Measurements from ENCODE around the gene FBXW11. TPM values are rescaled to one million over a fixed set of nuclear protein-coding genes. Genes with fewer than 3 reads are reported as not detected.

The FBXW11 gene
- total RNA-seq, 1 donor from 2014 or later: 90.4 TPM

DNA sequence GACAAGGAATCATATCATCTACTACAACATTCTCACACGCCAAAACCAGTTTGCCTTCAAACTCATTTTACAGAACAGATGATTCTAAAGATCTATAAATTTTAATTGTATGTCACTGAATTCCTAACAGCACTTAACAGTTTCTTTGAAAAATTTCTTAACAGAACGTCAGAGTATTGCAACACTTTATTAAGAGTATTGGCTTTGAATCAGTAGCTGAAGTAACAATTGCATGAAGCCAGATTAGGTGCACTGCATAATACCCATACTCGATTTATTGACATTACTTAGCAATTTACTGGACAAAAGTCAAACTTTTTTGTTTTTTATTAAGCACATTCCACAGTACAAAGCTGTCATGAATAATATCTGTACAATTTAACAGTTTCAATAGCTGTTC is 145.1 kb downstream of the FBXW11 start:
- no peak for DNase-seq

DNA sequence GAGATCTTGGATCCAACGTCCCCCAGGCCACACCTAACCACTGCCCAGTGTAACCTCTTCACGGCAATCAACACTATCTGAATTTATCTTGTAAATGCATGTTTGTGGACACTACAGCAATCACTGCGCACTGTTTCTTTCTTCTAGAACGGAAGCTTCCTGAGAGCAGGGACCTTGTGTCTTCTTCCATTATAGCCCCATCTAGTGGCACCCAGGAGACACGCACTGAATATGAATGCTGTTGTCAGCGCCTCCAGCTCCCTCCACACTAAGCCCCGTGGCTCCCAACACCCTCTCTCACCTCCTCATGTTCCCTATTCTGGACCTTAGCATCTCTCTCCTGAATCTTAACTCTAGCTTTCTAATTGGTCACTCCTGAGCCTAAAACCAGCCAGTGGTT is 148.1 kb downstream of the FBXW11 start:
- DNase-seq: peak; percentile 48

DNA sequence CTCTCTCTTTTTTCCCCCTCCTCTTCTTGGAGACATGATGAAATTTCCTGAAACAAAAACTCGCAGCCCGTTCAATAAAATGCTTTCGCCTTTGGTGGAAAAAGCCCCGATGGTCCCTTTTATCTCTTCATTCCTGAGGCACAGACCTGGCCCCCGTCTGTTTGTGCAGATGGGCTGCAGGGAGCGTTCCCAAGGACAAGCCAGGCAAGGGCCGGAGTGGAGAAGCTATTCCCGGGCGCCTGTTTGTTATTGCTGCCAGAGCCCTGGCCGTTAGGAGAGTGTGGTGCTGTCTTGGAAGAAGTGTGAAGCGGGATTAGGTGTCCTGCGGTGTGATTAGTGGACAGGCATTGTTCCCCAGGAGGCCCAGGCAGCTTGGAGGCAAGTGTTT is 149.0 kb downstream of the FBXW11 start:
- no peak for DNase-seq

DNA sequence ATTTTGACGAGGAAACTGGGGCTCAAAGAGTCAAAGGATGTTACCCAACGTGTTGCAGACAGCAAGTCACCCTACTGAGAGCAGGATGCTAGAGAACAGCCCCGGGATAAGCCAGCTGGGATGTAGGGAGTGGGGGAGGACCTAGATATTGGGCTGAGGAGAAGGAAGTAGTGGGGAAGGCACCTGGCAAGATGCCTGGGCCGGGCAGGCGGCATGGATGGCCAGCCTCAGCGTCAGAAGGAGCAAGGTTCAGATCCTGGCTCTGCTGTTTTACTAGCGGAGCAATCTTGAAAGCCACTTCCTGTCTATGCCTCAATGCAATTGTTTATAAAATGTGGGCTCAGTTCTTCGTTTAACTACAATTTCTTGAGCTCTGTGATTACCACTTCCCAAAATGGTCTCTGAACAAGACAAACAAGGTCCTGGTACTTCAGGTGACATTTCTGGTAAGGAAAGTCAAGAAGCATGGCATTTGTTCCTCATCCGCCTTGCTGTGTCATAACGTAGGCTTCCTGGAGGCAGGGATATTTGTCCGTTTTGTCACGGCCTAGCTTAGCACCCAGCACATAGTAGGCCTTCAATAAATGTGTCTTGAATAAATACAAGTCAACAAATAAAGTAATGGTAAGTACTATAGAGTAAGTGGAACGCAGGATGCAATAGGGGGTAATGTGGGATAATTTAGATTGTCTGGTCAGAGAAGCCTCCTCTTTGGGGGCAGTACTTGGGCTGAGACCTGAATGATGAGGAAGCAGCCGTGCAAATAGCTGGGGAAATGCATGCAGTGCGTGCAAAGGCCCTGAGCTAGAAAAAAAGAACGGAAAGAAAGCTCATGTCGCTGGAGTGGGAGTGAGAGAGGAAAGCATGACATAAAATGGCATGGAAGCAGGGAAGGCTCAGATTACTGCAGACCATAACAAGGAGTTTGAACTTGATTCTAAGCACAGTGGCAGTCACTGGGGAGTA is 150.4 kb downstream of the FBXW11 start:
- peak; percentile 23 for DNase-seq

DNA sequence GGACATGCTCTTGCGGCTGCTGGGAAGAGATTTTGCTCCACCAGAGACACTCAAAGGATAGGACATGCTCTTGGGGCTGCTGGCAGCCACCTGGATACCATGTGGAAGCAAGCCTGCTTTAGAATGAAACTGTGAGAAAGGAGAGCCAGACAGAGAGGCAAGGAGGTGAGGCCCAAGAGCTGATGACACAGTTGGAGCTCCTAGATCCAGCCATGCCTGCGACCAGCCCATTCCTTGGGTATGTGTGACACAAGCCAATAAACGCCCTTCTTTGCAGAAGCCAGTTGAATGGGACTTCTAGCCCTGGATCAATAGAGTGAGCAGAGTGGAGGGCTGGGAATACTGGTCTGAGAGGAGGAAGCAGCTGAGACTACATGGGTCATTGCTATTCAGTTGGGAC is 151.2 kb downstream of the FBXW11 start:
- DNase-seq: no peak

DNA sequence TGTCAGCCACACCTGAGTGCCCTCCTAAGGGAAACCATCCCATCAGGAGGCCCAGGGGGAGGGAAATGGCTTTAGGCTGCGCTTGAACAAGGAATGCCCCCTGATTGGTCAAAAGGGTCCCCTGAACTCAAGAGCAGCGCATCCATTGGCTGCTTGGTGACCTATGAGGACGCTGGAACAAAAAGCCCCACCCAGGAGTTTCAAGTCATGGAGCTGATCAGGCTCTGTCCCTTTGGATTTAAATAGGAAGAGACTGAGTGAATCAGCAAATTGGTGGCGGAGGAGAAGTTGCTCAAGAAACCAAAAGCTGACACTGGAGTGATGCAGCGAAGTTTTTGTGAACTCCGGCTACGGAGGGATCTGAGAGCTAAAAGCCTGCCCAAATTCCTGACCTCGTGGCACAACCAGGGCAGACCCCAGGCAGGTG is 154.2 kb downstream of the FBXW11 start:
- DNase-seq: no peak

DNA sequence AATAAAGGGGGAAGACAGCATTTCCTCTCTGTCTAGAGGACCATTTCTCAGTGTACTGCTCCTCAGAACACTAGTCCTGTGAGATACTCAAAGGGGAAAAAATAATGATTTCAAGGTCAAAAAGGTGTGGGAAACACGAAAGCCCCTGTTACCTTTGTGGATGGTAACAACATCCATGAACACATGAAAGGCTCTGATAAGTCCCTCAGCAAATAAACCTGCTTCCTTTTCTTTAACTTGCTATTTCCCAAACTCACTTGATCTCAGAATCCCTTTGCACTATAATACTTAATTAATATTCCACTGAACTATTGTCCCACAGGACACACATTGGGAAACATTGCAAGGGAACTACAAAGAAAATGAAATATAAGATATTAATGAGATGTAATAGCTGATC is 155.2 kb downstream of the FBXW11 start:
- no peak for DNase-seq

DNA sequence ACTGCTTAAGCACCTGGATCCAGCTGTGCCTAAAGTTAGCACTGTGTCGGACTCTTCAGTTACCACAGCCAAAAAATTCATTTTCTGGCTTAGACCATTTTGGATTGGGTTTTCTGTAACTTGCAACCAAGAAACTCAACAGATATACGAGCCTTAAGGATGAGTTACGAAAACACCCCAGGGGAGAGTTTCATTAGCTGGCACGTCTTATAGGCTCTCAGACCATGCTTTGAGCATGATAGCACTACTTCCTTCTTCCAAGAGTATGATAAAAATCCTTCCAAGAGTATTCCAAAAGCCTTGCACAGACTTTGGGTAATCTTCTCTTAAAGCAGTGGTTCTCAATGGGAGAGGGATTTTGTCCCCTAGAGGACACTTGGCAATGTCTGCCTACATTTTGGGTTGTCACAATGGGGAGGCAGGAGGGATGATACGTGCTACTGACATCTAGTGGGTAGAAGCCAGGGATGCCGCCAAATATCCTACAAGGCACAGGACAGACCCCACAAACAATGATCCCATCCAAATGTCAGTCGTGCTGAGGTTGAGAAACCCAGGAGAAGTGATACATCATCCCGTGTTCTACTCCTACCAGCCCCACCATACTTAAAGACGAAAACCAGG is 156.0 kb downstream of the FBXW11 start:
- peak; percentile 25 for DNase-seq

DNA sequence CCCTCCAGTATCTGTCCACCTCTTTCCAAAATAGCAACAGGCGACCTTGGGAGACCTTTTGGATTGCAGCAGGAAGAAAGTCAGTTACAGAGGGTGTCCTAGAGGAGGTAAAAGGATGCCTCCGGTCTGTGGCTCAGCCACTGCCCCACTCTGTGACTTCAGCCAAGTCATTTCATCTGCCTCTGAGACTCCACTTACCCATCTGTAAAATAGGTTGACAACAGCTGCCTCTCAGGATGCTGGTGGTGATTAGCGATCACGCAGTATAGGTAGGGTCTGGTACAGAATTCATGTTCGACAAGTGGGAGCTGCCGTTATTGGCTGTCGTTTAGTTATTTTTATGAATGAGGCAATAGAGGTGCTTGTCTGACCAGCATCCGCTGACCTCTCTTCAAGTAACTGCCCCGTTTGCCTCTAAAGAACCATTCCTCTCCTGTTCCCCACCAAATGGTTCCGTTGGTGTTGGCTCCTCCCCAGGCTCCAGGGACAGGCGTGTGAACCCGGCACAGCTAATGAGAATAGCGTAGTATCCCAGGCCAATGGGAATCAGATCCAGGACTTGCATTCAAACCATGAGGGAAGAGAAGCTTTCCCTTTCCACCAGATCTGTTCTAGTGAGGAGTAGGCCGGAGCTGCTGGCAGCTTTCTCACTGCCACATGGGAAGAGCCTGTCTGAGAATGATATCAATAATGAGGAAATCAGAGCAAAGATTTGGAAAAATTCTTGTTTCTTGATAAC is 156.7 kb downstream of the FBXW11 start:
- DNase-seq: no peak

DNA sequence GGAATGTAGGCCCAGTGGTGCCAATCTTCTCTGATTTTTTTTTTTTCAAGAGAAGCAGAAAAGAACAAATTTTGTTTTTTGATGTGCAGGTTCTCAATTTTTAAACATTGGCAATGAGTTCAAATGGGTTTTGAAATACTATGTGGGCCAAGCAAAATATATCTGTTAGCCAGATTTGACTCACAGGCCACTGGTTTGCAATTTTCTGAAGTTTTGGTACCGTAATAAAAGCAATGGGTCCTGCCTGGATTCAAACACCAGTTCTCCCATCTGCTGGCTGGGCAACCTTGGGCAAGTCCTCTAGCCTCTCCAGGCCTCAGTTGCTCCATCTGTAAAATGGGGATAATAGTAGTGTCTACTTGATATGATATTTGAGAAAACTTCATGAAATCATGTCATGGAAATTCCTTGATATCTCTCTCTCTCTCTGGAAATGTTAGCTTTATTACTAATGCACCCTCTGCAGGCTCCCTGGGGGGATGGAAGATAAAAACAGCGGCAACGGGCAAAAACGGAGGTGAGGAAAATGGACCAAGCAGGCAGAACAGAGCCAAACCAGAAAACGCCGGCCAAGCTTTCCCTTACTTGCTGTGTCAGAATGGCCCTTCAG is 157.4 kb downstream of the FBXW11 start:
- DNase-seq: no peak

DNA sequence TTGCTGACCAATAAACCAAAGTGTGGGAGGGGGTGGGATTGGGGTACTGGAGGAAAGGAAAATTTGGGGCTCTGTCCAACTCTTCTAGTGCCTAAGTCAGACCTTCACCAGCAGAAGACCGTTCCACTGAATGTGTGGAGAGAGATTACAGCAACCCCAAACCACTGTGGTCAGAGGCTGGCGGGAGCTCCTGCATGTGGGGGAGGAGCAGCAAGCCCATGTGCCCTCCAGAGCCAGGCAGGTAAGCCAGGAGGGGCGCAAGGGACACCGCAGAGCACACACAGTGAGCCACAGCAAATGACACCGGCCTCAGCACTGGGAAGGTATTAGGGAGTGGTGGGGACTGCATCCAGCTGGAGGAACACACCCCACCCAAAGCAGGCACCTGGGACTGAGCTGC is 158.0 kb downstream of the FBXW11 start:
- no peak for DNase-seq

DNA sequence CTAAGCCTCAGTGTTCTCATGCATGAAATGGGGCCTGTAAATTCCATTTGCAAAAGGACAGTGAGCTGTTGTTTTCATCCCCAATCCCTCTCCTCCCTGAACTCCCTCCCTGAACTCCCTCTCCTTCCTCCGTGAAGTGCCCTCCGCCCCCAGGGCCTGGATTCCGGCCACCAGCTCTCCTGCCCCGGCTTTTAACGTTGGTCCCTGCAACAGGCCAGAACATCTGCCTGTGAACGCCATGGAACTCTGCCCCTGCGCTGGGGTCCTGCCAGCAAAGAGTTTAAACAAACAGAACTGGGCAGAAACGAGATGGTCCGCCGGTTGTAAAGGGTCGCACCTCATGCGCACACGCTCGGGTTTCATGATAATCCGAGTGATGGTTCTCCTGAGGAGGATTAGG is 158.4 kb downstream of the FBXW11 start:
- no peak for DNase-seq

DNA sequence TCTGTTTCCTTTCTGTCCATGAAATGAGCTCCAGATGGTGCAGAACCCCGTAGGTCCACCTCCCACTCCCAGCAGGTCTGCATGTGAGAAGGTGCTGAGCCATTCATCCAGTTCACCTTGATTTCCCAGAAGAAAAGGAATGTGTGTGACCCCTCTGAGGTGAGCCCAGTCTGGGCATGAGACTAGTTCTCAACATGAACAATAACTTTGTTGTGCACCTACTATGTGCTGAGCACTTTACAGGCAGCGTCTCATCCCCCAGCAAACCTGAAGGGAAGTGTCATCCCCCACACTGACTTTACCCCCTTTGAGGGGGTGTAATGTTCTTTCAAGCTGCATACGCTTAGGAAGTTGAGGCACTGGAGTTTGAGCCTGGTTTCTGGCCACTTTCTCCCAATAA is 159.4 kb downstream of the FBXW11 start:
- DNase-seq: no peak

DNA sequence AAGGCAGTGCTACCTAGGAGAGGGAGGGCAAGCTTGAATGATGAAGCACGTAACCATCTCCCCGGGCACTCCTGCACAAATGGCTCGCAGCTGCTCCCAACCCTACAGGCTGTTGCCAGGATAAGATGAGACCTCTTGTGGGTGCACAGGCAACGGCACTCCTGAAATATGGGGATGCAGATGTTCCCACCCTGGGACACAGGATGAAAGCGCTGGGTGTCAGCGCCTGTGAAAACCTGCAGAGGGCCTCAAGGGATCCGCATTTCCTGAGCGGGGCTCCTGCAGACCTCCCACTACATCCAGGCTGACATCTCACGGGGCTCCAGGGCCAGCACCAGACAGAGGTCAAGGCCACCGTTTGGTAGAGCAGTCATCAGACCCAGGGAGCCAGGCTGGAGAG is 160.1 kb downstream of the FBXW11 start:
- no peak for DNase-seq

DNA sequence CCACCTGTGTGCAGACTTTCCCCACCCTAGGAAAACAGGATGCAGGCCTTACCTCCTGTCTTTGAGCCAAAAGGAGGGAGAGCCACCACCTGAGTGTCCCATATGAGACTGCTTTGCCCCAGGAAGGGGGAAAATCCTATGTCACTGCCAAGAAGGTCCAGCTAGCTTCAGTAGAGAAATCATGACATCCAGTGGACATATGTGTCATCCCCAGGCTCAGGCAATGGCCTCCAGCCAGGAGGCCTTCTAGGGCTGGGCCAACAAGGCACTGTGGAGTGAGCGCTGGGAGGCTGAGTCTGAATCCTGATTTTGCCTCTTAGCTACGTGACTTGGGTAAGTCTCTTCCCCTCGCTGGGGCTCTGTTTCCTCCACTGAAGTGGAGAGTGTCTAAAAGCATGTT is 160.6 kb downstream of the FBXW11 start:
- DNase-seq: peak; percentile 34

DNA sequence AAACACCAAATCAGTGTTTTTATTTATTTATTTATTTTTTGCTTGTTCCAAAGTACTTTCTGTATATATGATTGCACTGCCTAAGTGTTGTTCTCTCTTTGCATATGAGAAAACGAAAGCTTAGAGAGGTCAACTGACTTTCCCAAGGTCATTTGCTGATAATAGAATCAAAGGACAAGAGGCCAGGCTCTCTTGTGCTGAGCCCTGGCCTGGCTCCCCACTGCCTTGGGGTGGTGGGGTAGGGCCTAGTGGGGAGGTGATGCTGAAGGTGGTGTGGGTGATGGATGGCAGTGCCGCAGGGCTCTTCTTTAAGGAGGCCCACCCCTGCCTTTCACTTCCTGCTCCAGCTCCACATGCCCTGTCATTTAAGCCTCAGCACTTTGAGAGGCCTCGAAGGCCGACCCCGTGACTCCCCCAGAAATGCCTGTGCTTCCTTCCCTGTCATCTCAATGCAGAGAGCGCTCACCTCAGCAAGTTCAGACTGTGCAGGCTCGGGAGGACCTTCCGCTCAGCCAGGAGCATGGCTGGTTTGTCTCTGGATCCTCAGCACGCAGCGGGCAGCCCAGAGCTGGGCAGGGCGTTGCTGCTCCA is 161.3 kb downstream of the FBXW11 start:
- DNase-seq: no peak

DNA sequence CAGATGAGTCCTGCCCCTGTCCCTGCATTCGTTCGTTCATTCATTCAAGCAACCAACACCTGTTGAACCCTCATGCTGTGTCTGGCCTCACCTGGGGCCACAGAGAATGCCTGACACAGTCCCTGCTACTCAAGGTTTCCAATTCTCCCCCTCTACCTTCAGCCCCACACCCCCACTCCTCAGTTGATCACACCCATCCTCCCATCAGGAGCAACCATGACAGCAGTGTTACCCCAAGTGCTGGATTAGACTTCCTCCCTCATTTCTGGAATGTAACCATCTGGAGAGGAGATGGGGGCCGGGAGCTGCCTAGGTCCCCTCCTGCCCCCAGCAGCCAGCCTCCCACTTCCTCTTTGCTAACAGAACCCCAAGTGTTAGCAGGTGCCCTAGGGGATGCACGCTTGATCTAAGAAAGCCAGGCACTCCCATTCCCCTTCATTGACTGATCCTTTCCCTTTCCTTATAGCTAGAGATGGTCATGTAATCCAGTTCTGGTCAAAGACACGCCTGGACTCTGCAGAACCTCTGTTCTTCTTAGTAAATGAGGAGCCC is 163.6 kb downstream of the FBXW11 start:
- no peak for DNase-seq

DNA sequence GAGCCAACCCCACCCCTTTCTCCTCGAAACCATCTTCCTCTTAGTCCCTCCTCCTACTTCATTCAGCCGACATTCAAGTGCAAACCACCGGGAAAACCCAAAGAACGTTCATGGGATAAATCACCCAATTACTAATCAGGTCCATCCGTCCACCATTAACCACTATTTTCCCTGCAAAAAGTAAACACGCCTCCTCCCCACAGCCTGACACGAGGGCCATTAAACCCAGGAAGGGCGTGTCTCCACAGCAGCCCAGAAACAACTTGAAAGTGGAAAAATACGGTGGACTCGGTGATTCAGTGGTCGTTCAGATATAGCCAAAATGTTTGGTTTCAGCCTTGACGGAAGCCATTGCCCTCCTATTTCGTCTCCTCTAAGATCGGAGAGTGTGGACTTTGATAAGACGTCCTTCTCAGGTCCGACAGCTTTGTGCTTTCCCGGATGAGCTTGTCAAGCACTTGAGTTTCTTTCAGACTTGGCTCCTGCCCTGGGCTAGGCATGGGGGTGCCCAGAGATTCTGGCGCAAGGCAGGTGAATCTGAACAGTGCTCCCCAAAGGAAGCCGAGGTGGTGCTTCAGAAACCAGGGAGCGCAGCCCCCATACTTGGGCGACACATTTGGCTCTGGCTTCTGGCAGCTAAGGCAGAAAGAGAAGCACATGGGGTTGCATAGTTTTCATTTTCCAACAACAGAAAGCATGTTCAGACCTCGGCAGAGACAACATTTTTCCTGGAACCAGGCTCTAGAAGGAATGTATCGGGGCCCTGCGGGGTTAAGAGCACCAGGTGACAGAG is 164.3 kb downstream of the FBXW11 start:
- DNase-seq: peak; percentile 13

DNA sequence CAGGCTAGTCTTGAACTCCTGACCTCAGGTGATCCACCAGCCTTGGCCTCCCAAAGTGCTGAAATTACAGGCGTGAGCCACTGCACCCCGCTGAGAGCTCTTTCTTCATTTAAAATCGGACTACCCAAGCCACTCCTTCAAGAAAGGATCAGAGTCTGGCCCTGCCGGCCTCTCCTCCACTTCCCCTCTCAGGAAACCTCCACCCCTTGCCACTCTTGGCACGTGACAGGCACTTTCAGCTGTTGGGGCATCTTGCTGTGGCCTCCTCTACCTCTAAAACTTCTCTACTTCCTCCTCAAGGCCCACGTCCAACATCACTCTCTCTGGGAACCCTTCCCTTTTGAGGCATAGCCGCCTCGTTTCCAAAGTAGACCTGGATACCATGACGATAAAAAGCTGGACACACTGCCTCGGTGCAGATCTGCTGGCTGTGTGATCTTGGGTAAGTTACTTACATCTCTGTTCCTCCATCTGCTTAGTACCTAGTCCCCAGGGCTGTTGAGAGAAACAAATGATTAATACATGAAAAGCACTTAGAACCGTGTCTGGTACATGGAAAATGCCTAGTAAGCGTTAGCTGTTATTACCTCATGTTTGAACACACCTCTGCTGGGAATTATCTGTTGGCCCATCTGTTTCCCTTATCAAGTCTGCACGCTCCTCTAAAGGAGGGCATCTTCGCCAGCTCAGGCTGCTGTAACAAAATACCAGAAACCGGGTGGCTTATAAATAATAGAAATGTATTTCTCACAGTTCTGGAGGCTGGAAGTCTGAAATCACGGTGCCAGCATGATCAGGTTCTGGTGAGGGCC is 165.5 kb downstream of the FBXW11 start:
- no peak for DNase-seq

DNA sequence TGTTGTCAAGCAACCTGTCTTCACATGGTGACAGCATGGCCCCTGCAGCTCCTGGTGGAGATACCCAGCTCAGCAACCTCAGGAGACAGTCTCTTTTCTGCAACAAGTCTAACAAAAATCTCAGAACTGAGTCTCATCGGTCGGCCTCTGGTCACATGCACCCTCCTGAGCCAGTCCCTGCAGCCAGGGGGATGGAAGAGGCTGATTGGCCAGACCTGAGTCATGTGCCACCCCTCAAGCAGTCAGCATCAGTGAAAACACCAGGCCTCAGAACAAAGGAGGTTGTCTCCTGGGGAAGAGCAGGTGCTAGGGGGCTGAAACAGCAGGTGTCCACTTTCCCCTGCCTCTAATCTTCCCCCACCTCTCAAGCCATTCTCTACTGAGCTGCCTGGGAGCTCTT is 166.4 kb downstream of the FBXW11 start:
- no peak for DNase-seq

DNA sequence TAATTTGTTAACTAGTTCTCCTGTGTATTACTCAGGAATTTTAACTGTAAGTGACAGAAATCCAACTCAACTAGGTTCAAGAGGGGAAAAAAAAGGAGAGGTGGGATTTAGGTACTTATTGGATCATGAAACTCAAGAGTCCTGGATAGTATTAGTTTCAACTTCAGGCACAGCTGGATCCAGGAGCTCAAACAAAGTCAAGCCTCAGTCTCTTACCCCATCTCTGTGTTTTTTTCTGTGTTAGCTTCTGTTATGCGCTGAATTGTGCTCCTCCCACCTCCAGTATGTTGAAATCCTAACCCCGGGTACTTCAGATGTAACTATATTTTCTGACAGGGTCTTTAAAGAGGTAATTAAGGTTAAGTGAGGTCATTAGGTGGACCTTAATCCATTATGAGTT is 167.3 kb downstream of the FBXW11 start:
- DNase-seq: no peak
